CD4-positive, alpha-beta T cell treated with Interleukin-1 beta for 1 hour (primary cell): Measurements from ENCODE around the gene TNS1.

Source experiments
- DNase-seq, 2 donors: peaks; one replicate each; pipeline ENCODE4 v3.0.0-alpha.2; 2020 to 2022

The TNS1 gene

GRCh38 chr2:218015586-218016521, 13.1 kb upstream of the TNS1 start:
- no peak for DNase-seq

GRCh38 chr2:218014706-218015585, 12.2 kb upstream of the TNS1 start:
- no peak for DNase-seq

- DNase-seq = no peak
Observed at GRCh38 chr2:218013289-218013688, 10.5 kb upstream of the TNS1 start.

- DNase-seq = no peak
Observed at GRCh38 chr2:218012284-218012683, 9.5 kb upstream of the TNS1 start.

GRCh38 chr2:218011653-218012040, 8.9 kb upstream of the TNS1 start:
- DNase-seq = no peak

GRCh38 chr2:218010984-218011652, 8.3 kb upstream of the TNS1 start:
- no peak for DNase-seq

- DNase-seq = peak; percentile 11 to 24
Observed at GRCh38 chr2:218010140-218010983, 7.6 kb upstream of the TNS1 start.

GRCh38 chr2:218009765-218010139, 7.0 kb upstream of the TNS1 start:
- no peak for DNase-seq

GRCh38 chr2:218009231-218009630, 6.4 kb upstream of the TNS1 start:
- no peak for DNase-seq

- no peak for DNase-seq
Observed at GRCh38 chr2:218008060-218009040, 5.6 kb upstream of the TNS1 start.

GRCh38 chr2:218006741-218007140, 3.9 kb upstream of the TNS1 start:
- no peak for DNase-seq

GRCh38 chr2:218005486-218005885, 2.7 kb upstream of the TNS1 start:
- no peak for DNase-seq

GRCh38 chr2:218005028-218005427, 2.2 kb upstream of the TNS1 start:
- DNase-seq = no peak

GRCh38 chr2:218003981-218004419, 1.2 kb upstream of the TNS1 start:
- DNase-seq = no peak

- DNase-seq = no peak
Observed at GRCh38 chr2:218003281-218003944, 618 bp upstream of the TNS1 start.

- no peak for DNase-seq
Observed at GRCh38 chr2:218002143-218002844, 501 bp downstream of the TNS1 start.

GRCh38 chr2:218001629-218002028, 1.2 kb downstream of the TNS1 start:
- no peak for DNase-seq

- no peak for DNase-seq
Observed at GRCh38 chr2:218000136-218000535, 2.7 kb downstream of the TNS1 start.

GRCh38 chr2:217999595-217999959, 3.2 kb downstream of the TNS1 start:
- DNase-seq = no peak
